ENCODE data around the gene LYSMD4.

DNA sequence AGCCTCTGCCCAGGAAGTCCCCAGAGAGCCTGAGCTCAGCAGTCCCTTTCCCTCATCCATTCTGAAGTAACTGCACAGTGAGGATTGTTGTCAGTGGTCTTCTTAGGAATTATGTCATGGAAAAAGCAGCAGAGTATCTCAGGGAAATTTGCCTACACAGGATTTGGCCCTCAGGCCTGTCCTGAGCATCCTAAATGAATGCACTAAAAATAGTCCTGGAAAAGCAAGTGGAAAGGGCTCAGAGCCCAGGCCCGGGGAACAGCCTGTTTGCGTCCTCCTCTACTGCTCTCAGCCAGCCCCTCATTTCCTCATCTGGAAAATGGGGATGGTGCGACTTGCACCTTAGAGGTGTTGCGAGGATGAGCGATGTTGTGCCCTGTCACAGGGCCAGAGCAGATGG is 21.6 kb downstream of the LYSMD4 start:
- TF ChIP-seq, protein P1, sequence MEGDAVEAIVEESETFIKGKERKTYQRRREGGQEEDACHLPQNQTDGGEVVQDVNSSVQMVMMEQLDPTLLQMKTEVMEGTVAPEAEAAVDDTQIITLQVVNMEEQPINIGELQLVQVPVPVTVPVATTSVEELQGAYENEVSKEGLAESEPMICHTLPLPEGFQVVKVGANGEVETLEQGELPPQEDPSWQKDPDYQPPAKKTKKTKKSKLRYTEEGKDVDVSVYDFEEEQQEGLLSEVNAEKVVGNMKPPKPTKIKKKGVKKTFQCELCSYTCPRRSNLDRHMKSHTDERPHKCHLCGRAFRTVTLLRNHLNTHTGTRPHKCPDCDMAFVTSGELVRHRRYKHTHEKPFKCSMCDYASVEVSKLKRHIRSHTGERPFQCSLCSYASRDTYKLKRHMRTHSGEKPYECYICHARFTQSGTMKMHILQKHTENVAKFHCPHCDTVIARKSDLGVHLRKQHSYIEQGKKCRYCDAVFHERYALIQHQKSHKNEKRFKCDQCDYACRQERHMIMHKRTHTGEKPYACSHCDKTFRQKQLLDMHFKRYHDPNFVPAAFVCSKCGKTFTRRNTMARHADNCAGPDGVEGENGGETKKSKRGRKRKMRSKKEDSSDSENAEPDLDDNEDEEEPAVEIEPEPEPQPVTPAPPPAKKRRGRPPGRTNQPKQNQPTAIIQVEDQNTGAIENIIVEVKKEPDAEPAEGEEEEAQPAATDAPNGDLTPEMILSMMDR (IDR thresholded peaks at IDR 0.05) = no peak
- TF ChIP-seq ZFX (IDR thresholded peaks at IDR 0.05; ENCODE audit: borderline replicate concordance) = no peak
